Mesenchymal stem cell (in vitro differentiated cells and primary cell): Measurements from ENCODE around the gene LPAR6.

Source experiments
- DNase-seq: peaks from one replicate; pipeline ENCODE4 v3.0.0-alpha.2; 2013
- H2AFZ ChIP-seq: one replicate; pipeline ENCODE4 v1.6.1; 2013; ENCODE audit warnings: low read depth, mild to moderate bottlenecking, control low read depth, inconsistent platforms, low read length, moderate library complexity
- H2AK5ac ChIP-seq: 2 replicates; pipeline ENCODE4 v1.6.1; 2013; ENCODE audit warnings: low read length, moderate library complexity, mild to moderate bottlenecking, inconsistent platforms; ENCODE audit not compliant: severe bottlenecking
- H2BK120ac ChIP-seq: one replicate; pipeline ENCODE4 v1.6.1; 2013; ENCODE audit warnings: low read depth, mild to moderate bottlenecking, inconsistent platforms, low read length, moderate library complexity
- H2BK12ac ChIP-seq, 2 experiments: one replicate each; pipeline ENCODE4 v1.6.1; 2013; ENCODE audit warnings: inconsistent platforms in 2 of 2, low read length in 2 of 2, mild to moderate bottlenecking in 2 of 2, moderate library complexity in 2 of 2, control low read depth in 1 of 2
- H2BK15ac ChIP-seq: one replicate; pipeline ENCODE4 v1.6.1; 2013; ENCODE audit warnings: mild to moderate bottlenecking, low read depth, inconsistent platforms; ENCODE audit not compliant: poor library complexity, severe bottlenecking
- H2BK5ac ChIP-seq: 2 replicates; pipeline ENCODE4 v1.6.1; 2013; ENCODE audit warnings: low read depth, mild to moderate bottlenecking, low read length, control low read depth, inconsistent platforms; ENCODE audit not compliant: poor library complexity, severe bottlenecking
- H3K14ac ChIP-seq, 2 experiments: one replicate each; pipeline ENCODE4 v1.6.1; 2013; ENCODE audit warnings: inconsistent platforms in 2 of 2, low read length in 2 of 2, control low read depth in 1 of 2, mild to moderate bottlenecking in 1 of 2, moderate library complexity in 1 of 2
- H3K18ac ChIP-seq, 2 experiments: one replicate each; pipeline ENCODE4 v1.6.1; 2013; ENCODE audit warnings: inconsistent platforms in 2 of 2, low read length in 2 of 2, control low read depth in 1 of 2, low read depth in 1 of 2, mild to moderate bottlenecking in 1 of 2
- H3K23ac ChIP-seq, 2 experiments: one replicate each; pipeline ENCODE4 v1.6.1; 2013; ENCODE audit warnings: inconsistent platforms in 2 of 2, low read length in 2 of 2, mild to moderate bottlenecking in 2 of 2, moderate library complexity in 2 of 2, control low read depth in 1 of 2
- H3K27ac ChIP-seq: 2 replicates; pipeline ENCODE4 v1.5.1; 2013; ENCODE audit warnings: mild to moderate bottlenecking, moderate library complexity, low read length, control low read depth, inconsistent platforms; ENCODE audit not compliant: poor library complexity, severe bottlenecking
- H3K27me3 ChIP-seq, 2 experiments: 2 replicates each; pipeline versions ENCODE4 v1.6.1 to v1.7.0; 2013; ENCODE audit warnings: low read length in 2 of 2, mild to moderate bottlenecking in 2 of 2, moderate library complexity in 2 of 2, control low read depth in 1 of 2, inconsistent platforms in 1 of 2; ENCODE audit not compliant: control insufficient read depth in 1 of 2, insufficient read depth in 1 of 2
- H3K36me3 ChIP-seq, 2 experiments: 2 replicates each; pipeline versions ENCODE4 v1.6.1 to v1.7.0; 2013; ENCODE audit warnings: low read length in 2 of 2, control low read depth in 1 of 2, inconsistent platforms in 1 of 2, low read depth in 1 of 2, mild to moderate bottlenecking in 1 of 2; ENCODE audit not compliant: insufficient read depth in 2 of 2, control insufficient read depth in 1 of 2
- H3K4ac ChIP-seq, 2 experiments: one replicate each; pipeline ENCODE4 v1.6.1; 2013; ENCODE audit warnings: inconsistent platforms in 2 of 2, low read length in 2 of 2, mild to moderate bottlenecking in 2 of 2, moderate library complexity in 2 of 2, control low read depth in 1 of 2, low read depth in 1 of 2
- H3K4me1 ChIP-seq: 2 replicates; pipeline ENCODE4 v1.6.1; 2013; ENCODE audit warnings: low read depth, low read length, control low read depth; ENCODE audit not compliant: control insufficient read depth, insufficient read depth
- H3K4me2 ChIP-seq: 2 replicates; pipeline ENCODE4 v1.6.1; 2013; ENCODE audit warnings: low read length, mild to moderate bottlenecking, inconsistent platforms; ENCODE audit not compliant: poor library complexity, severe bottlenecking
- H3K4me3 ChIP-seq, 2 experiments: 2 replicates each; pipeline versions ENCODE4 v1.5.1 to v1.7.0; 2013; ENCODE audit warnings: low read length in 2 of 2, mild to moderate bottlenecking in 2 of 2, control low read depth in 1 of 2, low read depth in 1 of 2; ENCODE audit not compliant: insufficient read depth in 1 of 2
- H3K79me1 ChIP-seq: replicated peaks from 2 replicates; pipeline ENCODE4 v1.6.1; 2013; ENCODE audit warnings: mild to moderate bottlenecking, control low read depth, low read length, inconsistent platforms; ENCODE audit not compliant: poor library complexity, severe bottlenecking
- H3K9ac ChIP-seq: 2 replicates; pipeline ENCODE4 v1.7.0; 2013; ENCODE audit warnings: mild to moderate bottlenecking, low read length, moderate library complexity
- H3K9me3 ChIP-seq: 2 replicates; pipeline ENCODE4 v1.7.0; 2013; ENCODE audit warnings: mild to moderate bottlenecking, low read length; ENCODE audit not compliant: control insufficient read depth
- H4K8ac ChIP-seq: one replicate; pipeline ENCODE4 v1.6.1; 2013; ENCODE audit warnings: inconsistent platforms, mild to moderate bottlenecking, low read length, moderate library complexity
- H4K91ac ChIP-seq: one replicate; pipeline ENCODE4 v1.6.1; 2013; ENCODE audit warnings: mild to moderate bottlenecking, low read length, inconsistent platforms
- WGBS: methylation state at CpG from one replicate; pipeline ENCODE4 v1.1.7; 2013; ENCODE audit warnings: mixed read lengths; 5-methylcytosine and 5-hydroxymethylcytosine counted together

LPAR6 gene

GRCh38 chr13:48400090-48400694, 12.7 kb downstream of the LPAR6 start:
- H4K91ac ChIP-seq, result no peak overlapping the region
- H3K27ac ChIP-seq, result peak overlapping the region; percentile 29
- no peaks in the 10 kb centered on the region for H3K4me1 ChIP-seq
- H2AK5ac ChIP-seq, result no peak overlapping the region
- no peak overlapping the region for H4K8ac ChIP-seq
- H3K79me1 ChIP-seq, result peaks cover 8% of the 10 kb centered on the region
- no peak overlapping the region for H2BK120ac ChIP-seq
- H3K36me3 ChIP-seq, result peaks cover 0 to 5% of the 10 kb centered on the region in 2 experiments
- DNase-seq, result peak; percentile 61
- 56% methylated on average over 1 of the region's 2 CpGs for WGBS
- H3K4ac ChIP-seq, result no peak overlapping the region
- H2BK5ac ChIP-seq, result no peak overlapping the region
- no peak overlapping the region for H3K14ac ChIP-seq
- peaks cover 8% of the 10 kb centered on the region for H3K9me3 ChIP-seq
- H3K4me3 ChIP-seq, result no peak overlapping the region
- no peak overlapping the region for H3K18ac ChIP-seq
- H2AFZ ChIP-seq, result no peak overlapping the region
- no peak overlapping the region for H2BK15ac ChIP-seq
- no peaks in the 10 kb centered on the region for H3K27me3 ChIP-seq
- H3K23ac ChIP-seq, result no peak overlapping the region
- H3K4me2 ChIP-seq, result no peak overlapping the region
- peak overlapping the region; percentile 60 for H3K9ac ChIP-seq
- H2BK12ac ChIP-seq, result no peak overlapping the region

- no peak overlapping the region for H2BK12ac ChIP-seq
- no peaks in the 10 kb centered on the region for H3K27me3 ChIP-seq
- no peak overlapping the region for H3K27ac ChIP-seq
- no peak overlapping the region for H3K14ac ChIP-seq
- peaks cover 14% of the 10 kb centered on the region for H3K79me1 ChIP-seq
- H4K8ac ChIP-seq, result no peak overlapping the region
- peaks cover 8% of the 10 kb centered on the region for H3K9me3 ChIP-seq
- H2AFZ ChIP-seq, result no peak overlapping the region
- H2BK15ac ChIP-seq, result no peak overlapping the region
- H3K4me3 ChIP-seq, result no peak overlapping the region
- H2BK5ac ChIP-seq, result no peak overlapping the region
- H3K9ac ChIP-seq, result peak overlapping the region; percentile 16
- H3K36me3 ChIP-seq, result peaks cover 8 to 12% of the 10 kb centered on the region in 2 experiments
- no peak overlapping the region for H3K23ac ChIP-seq
- no peak overlapping the region for H3K4me2 ChIP-seq
- no peak overlapping the region for H4K91ac ChIP-seq
- no peaks in the 10 kb centered on the region for H3K4me1 ChIP-seq
- H3K18ac ChIP-seq, result no peak overlapping the region
- DNase-seq, result no peak
- no peak overlapping the region for H2AK5ac ChIP-seq
- no peak overlapping the region for H3K4ac ChIP-seq
- H2BK120ac ChIP-seq, result no peak overlapping the region
These were observed 14.3 kb downstream of the LPAR6 start for GRCh38 chr13:48398450-48399095.

DNA sequence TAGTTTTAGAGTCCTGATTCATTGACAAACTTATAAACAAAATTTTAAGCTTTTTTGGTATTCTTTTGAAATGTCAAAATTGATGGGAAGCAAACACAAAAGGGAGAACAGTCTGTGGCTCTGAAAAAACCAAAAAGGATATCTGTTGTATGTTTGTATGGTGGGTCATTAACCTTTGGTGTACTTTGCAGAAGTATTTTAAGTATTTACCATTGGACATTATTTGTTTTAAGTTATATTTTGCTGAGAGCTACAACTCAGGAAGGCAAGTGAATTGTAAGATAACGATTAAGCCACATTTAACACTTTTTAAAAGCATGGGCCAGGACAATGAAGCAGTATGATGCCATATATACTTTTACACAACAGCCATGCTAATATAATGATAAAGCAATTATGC, 15.2 kb downstream of the LPAR6 start:
- H2AFZ ChIP-seq, result no peak overlapping the region
- no peaks in the 10 kb centered on the region for H3K4me1 ChIP-seq
- no peak overlapping the region for H3K23ac ChIP-seq
- H2BK12ac ChIP-seq, result no peak overlapping the region
- H3K27me3 ChIP-seq, result no peaks in the 10 kb centered on the region
- WGBS, result no CpG with 5 or more reads among the region's 1 CpG
- H3K18ac ChIP-seq, result no peak overlapping the region
- H3K4me3 ChIP-seq, result no peak overlapping the region
- H2AK5ac ChIP-seq, result no peak overlapping the region
- H3K4ac ChIP-seq, result no peak overlapping the region
- no peak overlapping the region for H4K8ac ChIP-seq
- H2BK5ac ChIP-seq, result no peak overlapping the region
- H3K9ac ChIP-seq, result no peak overlapping the region
- H3K36me3 ChIP-seq, result peaks cover 12 to 15% of the 10 kb centered on the region in 2 experiments
- peaks cover 8% of the 10 kb centered on the region for H3K9me3 ChIP-seq
- no peak overlapping the region for H2BK15ac ChIP-seq
- DNase-seq, result no peak
- H3K79me1 ChIP-seq, result peaks cover 11% of the 10 kb centered on the region
- no peak overlapping the region for H3K14ac ChIP-seq
- H2BK120ac ChIP-seq, result no peak overlapping the region
- H3K27ac ChIP-seq, result no peak overlapping the region
- no peak overlapping the region for H3K4me2 ChIP-seq
- H4K91ac ChIP-seq, result no peak overlapping the region

DNA sequence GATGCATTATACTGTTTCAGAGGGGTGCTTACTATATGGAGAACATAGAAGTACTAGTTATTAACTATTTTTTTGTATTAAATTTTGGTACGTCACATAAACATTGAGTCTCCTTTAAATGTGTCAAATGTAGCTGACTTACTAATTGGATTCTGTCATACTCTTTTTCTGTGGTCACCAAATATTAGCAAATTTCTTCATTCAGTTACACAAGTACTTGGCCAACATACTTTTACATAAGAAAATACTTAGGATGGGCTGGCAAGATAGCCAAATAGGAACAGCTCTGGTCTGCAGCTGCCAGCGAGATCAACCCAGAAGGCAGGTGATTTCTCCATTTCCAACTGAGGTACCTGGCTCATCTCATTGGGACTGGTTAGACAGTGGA, 19.2 kb downstream of the LPAR6 start:
- no peak overlapping the region for H2BK12ac ChIP-seq
- no peak overlapping the region for H3K23ac ChIP-seq
- H3K14ac ChIP-seq, result no peak overlapping the region
- H3K4me2 ChIP-seq, result no peak overlapping the region
- H3K4me3 ChIP-seq, result no peak overlapping the region
- no peak overlapping the region for H3K27ac ChIP-seq
- no peak overlapping the region for H2BK15ac ChIP-seq
- H3K27me3 ChIP-seq, result no peaks in the 10 kb centered on the region
- 98% methylated on average over 1 of the region's 2 CpGs for WGBS
- no peak overlapping the region for H3K9ac ChIP-seq
- H2BK120ac ChIP-seq, result no peak overlapping the region
- H3K9me3 ChIP-seq, result peaks cover 11% of the 10 kb centered on the region
- H3K79me1 ChIP-seq, result peaks cover 14% of the 10 kb centered on the region
- H2BK5ac ChIP-seq, result no peak overlapping the region
- H3K4me1 ChIP-seq, result no peaks in the 10 kb centered on the region
- DNase-seq, result peak; percentile 35
- no peak overlapping the region for H2AFZ ChIP-seq
- H3K18ac ChIP-seq, result no peak overlapping the region
- peaks cover 12 to 20% of the 10 kb centered on the region in 2 experiments for H3K36me3 ChIP-seq
- H4K8ac ChIP-seq, result no peak overlapping the region
- H3K4ac ChIP-seq, result no peak overlapping the region
- no peak overlapping the region for H4K91ac ChIP-seq
- H2AK5ac ChIP-seq, result no peak overlapping the region
